ENCODE measurements around the gene PTPRC. TPM values are rescaled to one million over a fixed set of nuclear protein-coding genes. Genes with fewer than 3 reads are reported as not detected.

Gene PTPRC
- total RNA-seq, 2 donors from 2014 or later: 490 to 545 TPM

DNA sequence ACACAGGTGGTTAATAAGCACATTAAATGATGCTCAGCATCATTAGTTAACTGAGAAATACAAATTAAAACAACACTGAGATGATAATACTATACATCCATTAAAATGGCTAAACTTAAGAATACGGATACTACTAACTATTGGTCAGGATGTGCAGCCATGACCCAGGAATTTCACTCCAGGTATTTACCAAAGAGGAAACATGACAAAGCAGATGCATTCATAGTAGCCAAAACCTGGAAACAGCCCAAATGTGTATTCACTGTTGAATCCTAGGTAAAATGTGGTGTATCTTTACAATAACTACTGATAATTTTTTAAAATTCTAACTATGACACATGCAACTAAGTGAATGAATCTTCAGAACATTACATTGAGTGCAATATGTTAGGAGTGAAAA is 73.0 kb downstream of the PTPRC start:
- no peak for ATAC-seq (replicated peaks in 1 of 2)
- Mint-ChIP-seq H3K4me1 (ENCODE audit: low read depth) (peaks cover 50% of the 10 kb centered on the region), H3K9me3 (no peaks in the 10 kb centered on the region), H3K4me3 (no peak overlapping the region), H3K27me3 (ENCODE audit: low read depth) (no peaks in the 10 kb centered on the region), H3K36me3 (ENCODE audit: insufficient read depth in 2 of 2) (peaks cover 18 to 63% of the 10 kb centered on the region in 2 donors), H3K27ac (peak overlapping the region; percentile 61)
- no peak for DNase-seq

DNA sequence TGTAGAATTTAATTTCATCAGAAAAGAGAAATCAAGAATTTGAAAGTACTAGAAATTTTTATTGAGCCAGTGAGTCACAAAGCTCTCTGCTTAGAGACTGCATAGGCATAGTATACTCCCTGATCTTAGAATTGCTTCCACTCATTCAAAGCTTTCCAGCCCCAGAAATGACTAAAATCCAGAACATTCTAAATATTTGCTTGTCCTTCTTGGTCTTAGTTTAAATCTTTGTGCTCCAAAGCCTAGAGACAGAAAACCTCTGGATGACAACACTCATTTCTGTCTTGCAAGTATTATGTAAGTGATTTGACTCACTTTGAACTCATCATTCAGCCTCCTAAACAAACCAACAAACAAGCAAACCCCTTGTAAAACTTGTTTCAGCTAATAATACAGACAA is 74.2 kb downstream of the PTPRC start:
- Mint-ChIP-seq H3K27me3 (ENCODE audit: low read depth) (no peaks in the 10 kb centered on the region), H3K4me1 (ENCODE audit: low read depth) (peaks cover 49% of the 10 kb centered on the region), H3K4me3 (peak overlapping the region in 1 of 2 donors; percentile 50), H3K36me3 (ENCODE audit: insufficient read depth in 2 of 2) (peaks cover 19 to 69% of the 10 kb centered on the region in 2 donors), H3K27ac (peak overlapping the region; percentile 98), H3K9me3 (no peaks in the 10 kb centered on the region)
- ATAC-seq (replicated peaks in 1 of 2) (peak; percentile 72 to 74), DNase-seq (no peak)

DNA sequence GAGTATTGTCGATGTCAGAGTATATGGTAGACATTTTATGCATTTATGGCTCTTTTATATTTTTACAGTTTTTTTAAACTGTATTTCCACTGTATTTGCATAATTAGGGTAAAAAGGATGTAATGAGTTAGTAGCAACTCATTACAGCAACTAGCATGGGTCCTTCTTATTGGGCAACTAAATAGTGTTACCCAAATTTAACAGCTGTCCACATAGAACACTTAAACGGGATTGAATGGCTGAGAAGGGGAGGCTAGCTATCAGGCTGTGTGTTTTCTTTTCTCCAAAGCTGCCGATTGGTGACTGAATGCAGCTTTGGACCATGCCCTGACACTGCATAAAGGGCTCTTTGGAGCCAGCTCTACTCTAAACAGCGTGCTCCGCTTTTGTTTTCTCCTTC is 75.4 kb downstream of the PTPRC start:
- peaks cover 16 to 69% of the 10 kb centered on the region in 2 donors for H3K36me3 Mint-ChIP-seq (ENCODE audit: insufficient read depth in 2 of 2)
- no peaks in the 10 kb centered on the region for H3K9me3 Mint-ChIP-seq
- peaks cover 40% of the 10 kb centered on the region for H3K4me1 Mint-ChIP-seq (ENCODE audit: low read depth)
- H3K4me3 Mint-ChIP-seq: no peak overlapping the region
- peak overlapping the region; percentile 72 for H3K27ac Mint-ChIP-seq
- no peaks in the 10 kb centered on the region for H3K27me3 Mint-ChIP-seq (ENCODE audit: low read depth)
- ATAC-seq (replicated peaks in 1 of 2) (no peak), DNase-seq (no peak)

DNA sequence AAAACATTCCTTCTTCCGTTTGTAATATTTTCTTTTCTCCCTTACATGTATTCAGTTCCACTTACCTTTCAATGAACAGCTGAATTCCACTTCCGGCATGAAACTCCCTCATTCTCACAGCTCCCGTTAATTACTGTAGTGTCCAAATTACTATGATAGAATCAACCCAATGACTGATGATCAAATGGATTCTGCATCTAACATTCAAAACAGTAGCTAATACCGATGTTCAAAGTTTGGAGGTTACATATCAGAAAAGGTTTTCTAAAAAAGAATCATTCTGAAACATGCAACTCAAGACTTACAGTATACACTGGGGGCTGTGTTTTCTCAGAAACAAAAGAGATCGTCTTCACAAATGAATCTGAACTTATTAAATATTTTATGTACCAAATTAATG is 77.2 kb downstream of the PTPRC start:
- H3K9me3 Mint-ChIP-seq: no peaks in the 10 kb centered on the region
- H3K27me3 Mint-ChIP-seq (ENCODE audit: low read depth): no peaks in the 10 kb centered on the region
- peak overlapping the region in 1 of 2 donors; percentile 62 for H3K4me3 Mint-ChIP-seq
- ATAC-seq (replicated peaks in 1 of 2): peak; percentile 10 to 60
- no peak for DNase-seq
- H3K36me3 Mint-ChIP-seq (ENCODE audit: insufficient read depth in 2 of 2): peaks cover 16 to 74% of the 10 kb centered on the region in 2 donors
- H3K4me1 Mint-ChIP-seq (ENCODE audit: low read depth): peaks cover 51% of the 10 kb centered on the region
- H3K27ac Mint-ChIP-seq: peak overlapping the region; percentile 93

DNA sequence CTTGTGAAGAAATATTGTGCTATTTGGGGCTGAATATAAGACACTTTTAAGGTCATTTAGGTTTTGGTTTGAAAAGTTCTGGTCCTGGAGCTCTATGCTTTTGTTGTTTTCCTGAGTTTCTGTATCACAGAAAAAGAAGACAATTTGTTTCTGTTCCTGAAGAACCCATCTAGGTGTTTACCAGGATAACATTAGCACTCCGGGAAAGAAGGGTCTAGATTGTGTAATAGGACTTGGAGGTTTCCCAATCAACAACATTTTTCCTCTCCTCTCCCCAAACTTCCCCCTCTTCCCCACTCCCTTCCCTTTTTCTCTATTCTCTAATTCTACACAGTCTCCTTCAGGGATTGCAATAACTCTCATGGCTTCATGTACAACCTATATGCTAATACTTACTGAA is 78.7 kb downstream of the PTPRC start:
- ATAC-seq (replicated peaks in 1 of 2) (no peak), DNase-seq (no peak)
- no peaks in the 10 kb centered on the region for H3K27me3 Mint-ChIP-seq (ENCODE audit: low read depth)
- H3K9me3 Mint-ChIP-seq: no peaks in the 10 kb centered on the region
- H3K27ac Mint-ChIP-seq: peak overlapping the region; percentile 96
- H3K36me3 Mint-ChIP-seq (ENCODE audit: insufficient read depth in 2 of 2): peaks cover 16 to 65% of the 10 kb centered on the region in 2 donors
- no peak overlapping the region for H3K4me3 Mint-ChIP-seq
- H3K4me1 Mint-ChIP-seq (ENCODE audit: low read depth): peaks cover 41% of the 10 kb centered on the region

DNA sequence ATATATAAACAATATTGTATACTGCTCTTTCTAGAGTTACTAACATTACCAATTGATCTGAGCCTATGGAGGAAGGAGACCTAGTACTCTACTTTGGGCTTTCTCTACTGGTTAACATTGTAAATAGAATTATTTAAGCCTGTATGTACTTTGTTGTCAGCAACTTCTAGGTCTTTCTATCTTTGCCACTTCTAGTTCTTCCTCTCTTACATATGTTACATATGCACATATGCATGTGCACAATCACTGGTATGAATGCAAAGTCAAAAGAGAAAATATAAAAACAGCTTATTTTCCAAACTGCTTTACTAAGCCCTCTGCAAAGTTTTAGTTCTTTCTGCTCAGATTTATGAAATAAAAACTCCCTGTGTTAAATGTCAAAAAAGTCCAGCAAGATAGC is 84.3 kb downstream of the PTPRC start:
- Mint-ChIP-seq H3K4me1 (ENCODE audit: low read depth) (peaks cover 61% of the 10 kb centered on the region), H3K9me3 (no peaks in the 10 kb centered on the region), H3K36me3 (ENCODE audit: insufficient read depth in 2 of 2) (peaks cover 13 to 61% of the 10 kb centered on the region in 2 donors), H3K4me3 (no peak overlapping the region), H3K27ac (peak overlapping the region; percentile 50), H3K27me3 (ENCODE audit: low read depth) (no peaks in the 10 kb centered on the region)
- ATAC-seq (replicated peaks in 1 of 2) (no peak), DNase-seq (no peak)

DNA sequence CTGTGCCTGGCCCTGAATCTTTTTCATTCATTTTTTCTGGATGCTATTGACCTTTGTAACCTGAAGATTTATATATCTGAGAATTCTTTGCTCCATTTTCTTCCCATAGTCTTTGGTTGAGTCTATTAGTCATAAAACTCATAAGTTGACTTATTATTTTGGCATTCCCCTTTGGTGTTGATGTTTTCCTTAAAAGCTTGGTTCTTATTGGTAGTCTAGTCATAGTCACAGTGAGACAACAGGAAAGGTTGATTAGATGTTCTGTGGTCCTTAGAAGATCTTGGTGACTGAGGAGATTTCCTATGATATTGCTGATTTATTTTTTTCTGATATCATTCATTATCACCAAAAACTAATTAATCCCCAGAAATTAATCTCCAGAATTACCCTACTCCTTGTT is 86.2 kb downstream of the PTPRC start:
- no peak for DNase-seq
- H3K27ac Mint-ChIP-seq: peak overlapping the region; percentile 100
- no peaks in the 10 kb centered on the region for H3K9me3 Mint-ChIP-seq
- peaks cover 58% of the 10 kb centered on the region for H3K4me1 Mint-ChIP-seq (ENCODE audit: low read depth)
- H3K4me3 Mint-ChIP-seq: peak overlapping the region in 1 of 2 donors; percentile 83
- no peaks in the 10 kb centered on the region for H3K27me3 Mint-ChIP-seq (ENCODE audit: low read depth)
- ATAC-seq (replicated peaks in 1 of 2): peak in 1 of 2 donors; percentile 25
- H3K36me3 Mint-ChIP-seq (ENCODE audit: insufficient read depth in 2 of 2): peaks cover 21 to 56% of the 10 kb centered on the region in 2 donors

DNA sequence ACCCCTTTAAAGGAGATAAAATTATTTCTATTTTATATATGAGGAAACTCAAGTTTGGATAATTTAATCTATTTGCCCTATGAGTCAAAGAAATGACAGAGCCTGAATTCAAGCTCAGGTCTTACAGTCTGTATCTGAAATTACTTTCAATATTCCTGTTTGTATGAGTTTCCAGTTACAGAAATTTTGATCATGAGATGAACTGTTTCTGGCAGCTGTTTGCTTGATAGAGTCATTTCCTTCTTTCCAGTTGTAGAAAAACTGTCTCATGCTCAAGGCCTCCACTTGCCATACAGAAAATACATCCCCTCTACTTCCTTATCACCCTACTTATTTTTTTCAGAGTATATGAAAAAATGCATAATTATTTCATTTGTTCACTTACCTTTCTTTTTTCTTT is 87.6 kb downstream of the PTPRC start:
- H3K9me3 Mint-ChIP-seq: no peaks in the 10 kb centered on the region
- H3K4me1 Mint-ChIP-seq (ENCODE audit: low read depth): peaks cover 57% of the 10 kb centered on the region
- peak in 1 of 2 donors; percentile 56 for ATAC-seq (replicated peaks in 1 of 2)
- H3K36me3 Mint-ChIP-seq (ENCODE audit: insufficient read depth in 2 of 2): peaks cover 25 to 54% of the 10 kb centered on the region in 2 donors
- H3K27me3 Mint-ChIP-seq (ENCODE audit: low read depth): no peaks in the 10 kb centered on the region
- H3K4me3 Mint-ChIP-seq: peak overlapping the region in 1 of 2 donors; percentile 36
- H3K27ac Mint-ChIP-seq: peak overlapping the region; percentile 100
- DNase-seq: no peak

DNA sequence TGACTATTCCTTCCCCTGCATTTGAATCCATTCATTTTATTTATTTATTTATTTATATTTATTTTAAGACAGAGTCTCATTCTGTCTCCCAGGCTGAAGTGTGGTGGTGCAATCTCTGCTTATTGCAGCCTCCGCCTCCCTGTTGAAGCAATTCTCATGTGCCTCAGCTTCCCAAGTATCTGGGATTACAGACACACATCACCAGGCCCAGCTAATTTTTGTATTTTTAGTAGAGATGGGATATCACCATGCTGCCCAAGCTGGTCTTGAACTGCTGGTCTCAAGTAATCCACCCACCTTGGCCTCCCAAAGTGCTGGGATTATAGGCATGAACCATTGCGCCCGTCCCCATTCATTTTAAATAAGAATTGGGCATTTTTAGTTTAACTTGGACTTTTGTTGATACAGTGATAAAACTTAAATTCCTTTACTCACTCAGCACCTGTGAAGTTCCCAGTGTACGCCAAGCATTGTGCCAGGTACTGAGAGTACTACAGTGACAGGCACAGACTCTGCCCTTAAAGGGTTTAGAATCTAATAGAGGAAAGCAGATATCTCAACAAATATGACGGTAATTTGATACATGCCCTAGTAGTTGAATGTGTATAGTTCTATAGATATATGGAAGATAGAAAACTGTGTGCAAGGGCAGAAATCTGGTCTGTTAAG is 90.5 kb downstream of the PTPRC start:
- no peak for DNase-seq

DNA sequence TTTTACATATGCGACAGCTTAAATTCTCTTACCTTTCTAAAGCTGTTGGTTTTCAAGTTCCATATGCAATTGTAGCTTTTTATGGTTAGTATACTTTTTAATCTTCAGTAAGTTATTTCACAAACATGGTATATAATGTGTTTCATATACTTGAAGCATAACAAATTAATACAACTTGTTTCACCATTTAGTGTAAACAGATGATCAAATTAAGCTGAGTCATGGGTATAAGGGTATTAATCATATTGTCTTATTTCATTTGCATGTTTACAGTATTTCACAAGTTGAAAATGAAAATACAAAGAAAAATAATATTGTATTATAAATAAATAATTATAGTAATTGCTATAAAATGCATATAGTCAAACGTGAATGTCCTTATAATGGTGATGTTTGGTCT is 92.1 kb downstream of the PTPRC start:
- no peak for DNase-seq
- H3K9me3 Mint-ChIP-seq: no peaks in the 10 kb centered on the region
- no peak overlapping the region for H3K4me3 Mint-ChIP-seq
- H3K27ac Mint-ChIP-seq: peak overlapping the region; percentile 76
- H3K4me1 Mint-ChIP-seq (ENCODE audit: low read depth): peaks cover 56% of the 10 kb centered on the region
- H3K27me3 Mint-ChIP-seq (ENCODE audit: low read depth): no peaks in the 10 kb centered on the region
- peaks cover 21 to 54% of the 10 kb centered on the region in 2 donors for H3K36me3 Mint-ChIP-seq (ENCODE audit: insufficient read depth in 2 of 2)
- ATAC-seq (replicated peaks in 1 of 2): no peak

More for the DNA sequence above, 90.5 kb downstream of the PTPRC start:
- Mint-ChIP-seq H3K9me3 (no peaks in the 10 kb centered on the region), H3K27ac (peak overlapping the region; percentile 4), H3K4me1 (ENCODE audit: low read depth) (peaks cover 60% of the 10 kb centered on the region), H3K27me3 (ENCODE audit: low read depth) (no peaks in the 10 kb centered on the region), H3K36me3 (ENCODE audit: insufficient read depth in 2 of 2) (peaks cover 24 to 56% of the 10 kb centered on the region in 2 donors), H3K4me3 (no peak overlapping the region)
- ATAC-seq (replicated peaks in 1 of 2): no peak

DNA sequence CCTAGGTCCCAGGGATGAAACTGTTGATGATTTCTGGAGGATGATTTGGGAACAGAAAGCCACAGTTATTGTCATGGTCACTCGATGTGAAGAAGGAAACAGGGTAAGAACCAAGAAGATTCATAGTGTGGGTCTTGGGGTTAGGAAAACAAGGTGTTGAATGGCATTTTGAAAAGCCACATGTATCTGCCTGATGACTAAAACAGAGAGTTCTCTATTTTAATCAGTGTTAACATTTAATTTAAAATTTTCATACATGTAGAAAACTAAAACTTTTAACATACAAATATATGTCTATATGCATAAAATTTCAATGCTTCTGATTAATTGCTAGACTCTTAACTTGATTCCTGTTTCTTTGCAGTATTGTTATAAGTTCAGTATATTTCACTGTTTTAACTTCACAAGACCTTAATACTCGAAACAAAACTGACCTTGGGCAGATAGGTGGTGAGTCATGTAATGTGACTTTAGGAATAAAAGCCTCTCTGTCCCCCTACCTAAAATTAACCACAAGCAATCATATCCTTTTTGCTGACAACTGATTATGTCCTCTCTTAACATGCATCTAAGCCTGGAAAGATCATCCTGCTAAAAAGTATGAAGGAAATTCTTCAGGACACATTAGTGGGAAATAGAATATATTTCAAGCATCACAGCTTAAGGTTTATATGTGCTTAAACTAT is 95.6 kb downstream of the PTPRC start:
- Mint-ChIP-seq H3K27me3 (ENCODE audit: low read depth) (no peaks in the 10 kb centered on the region), H3K4me3 (peak overlapping the region; percentile 33 to 76), H3K4me1 (ENCODE audit: low read depth) (peaks cover 69% of the 10 kb centered on the region), H3K36me3 (ENCODE audit: insufficient read depth in 2 of 2) (peaks cover 38 to 67% of the 10 kb centered on the region in 2 donors), H3K9me3 (peaks cover 7 to 10% of the 10 kb centered on the region in 2 donors), H3K27ac (peak overlapping the region; percentile 52)
- DNase-seq (peak in 1 of 2 donors; percentile 19), ATAC-seq (replicated peaks in 1 of 2) (peak; percentile 86 to 90)

DNA sequence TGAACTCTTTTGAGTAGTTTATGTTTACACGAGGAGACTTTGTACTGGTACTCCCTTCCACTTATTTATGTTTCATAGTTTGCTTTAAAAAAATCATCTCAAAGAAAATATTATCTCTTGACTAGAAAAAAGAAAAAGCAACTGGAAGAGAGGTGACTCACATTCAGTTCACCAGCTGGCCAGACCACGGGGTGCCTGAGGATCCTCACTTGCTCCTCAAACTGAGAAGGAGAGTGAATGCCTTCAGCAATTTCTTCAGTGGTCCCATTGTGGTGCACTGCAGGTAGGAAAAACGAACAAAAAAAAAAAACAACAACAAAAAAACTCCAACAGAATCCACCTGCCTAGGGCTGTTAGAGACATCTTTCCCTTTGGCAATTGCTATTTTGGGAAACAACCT is 102.9 kb downstream of the PTPRC start:
- H3K36me3 Mint-ChIP-seq (ENCODE audit: insufficient read depth in 2 of 2): peaks cover 24 to 54% of the 10 kb centered on the region in 2 donors
- H3K4me3 Mint-ChIP-seq: no peak overlapping the region
- peak overlapping the region; percentile 68 for H3K27ac Mint-ChIP-seq
- no peaks in the 10 kb centered on the region for H3K27me3 Mint-ChIP-seq (ENCODE audit: low read depth)
- H3K4me1 Mint-ChIP-seq (ENCODE audit: low read depth): peaks cover 55% of the 10 kb centered on the region
- no peak for ATAC-seq (replicated peaks in 1 of 2)
- H3K9me3 Mint-ChIP-seq: peaks cover 6 to 7% of the 10 kb centered on the region in 2 donors
- no peak for DNase-seq

DNA sequence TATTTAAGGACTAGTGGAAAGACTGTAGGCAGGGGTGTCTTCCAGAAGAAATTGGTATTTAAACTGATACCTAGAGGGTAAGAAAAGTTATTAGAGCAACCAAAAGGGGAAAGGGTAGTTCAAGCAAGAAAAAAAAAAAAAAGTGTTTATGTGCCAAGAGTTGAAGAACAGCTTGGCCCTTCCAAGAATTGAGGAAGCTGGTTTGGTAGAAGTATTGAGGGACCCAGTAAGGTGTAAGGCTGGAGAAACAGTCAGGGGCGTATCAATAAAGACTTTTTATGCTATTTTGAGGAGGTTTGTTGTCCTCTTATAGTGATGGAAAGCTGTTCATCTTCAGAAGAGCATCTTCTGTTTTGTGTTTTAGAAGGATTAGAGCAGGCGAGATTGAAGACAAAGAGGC is 108.3 kb downstream of the PTPRC start:
- DNase-seq (no peak), ATAC-seq (replicated peaks in 1 of 2) (no peak)
- Mint-ChIP-seq H3K9me3 (no peaks in the 10 kb centered on the region), H3K4me1 (ENCODE audit: low read depth) (peaks cover 21% of the 10 kb centered on the region), H3K4me3 (no peak overlapping the region), H3K36me3 (ENCODE audit: insufficient read depth in 2 of 2) (peaks cover 11 to 39% of the 10 kb centered on the region in 2 donors), H3K27me3 (ENCODE audit: low read depth) (no peaks in the 10 kb centered on the region), H3K27ac (no peak overlapping the region)
